Testis (tissue), 3 donors: ENCODE measurements around the gene CRHR1. TPM values are rescaled to one million over a fixed set of nuclear protein-coding genes. Genes with fewer than 3 reads are reported as not detected.

Source experiments
- DNase-seq: peaks from one replicate; pipeline ENCODE4 v3.0.0-alpha.2; 2019
- H3K27ac ChIP-seq, 2 donors: fragments of 200-600 bp; sonication (generic); one replicate each; pipeline ENCODE4 v1.5.1; 2019
- H3K27me3 ChIP-seq: fragments of 200-600 bp; sonication (generic); one replicate; pipeline ENCODE4 v1.5.1; 2019
- H3K36me3 ChIP-seq: fragments of 200-600 bp; sonication (generic); one replicate; pipeline ENCODE4 v1.5.1; 2017; ENCODE audit warnings: low read depth; ENCODE audit errors: missing control alignments
- H3K4me1 ChIP-seq: fragments of 200-600 bp; sonication (generic); one replicate; pipeline ENCODE4 v1.5.1; 2019
- H3K4me3 ChIP-seq, 2 donors: fragments of 200-600 bp; sonication (generic); one replicate each; pipeline ENCODE4 v1.5.1; 2017 to 2019
- H3K9me3 ChIP-seq: fragments of 200-600 bp; sonication (generic); one replicate; pipeline ENCODE4 v1.5.1; 2017
- CTCF ChIP-seq, 3 experiments: fragments of 450-650 bp in 2 of 3; fragments of 200-600 bp in 1 of 3; sonication (generic) in 1 of 3; IDR thresholded peaks; one replicate each; pipeline ENCODE4 v1.5.1; 2016 to 2019; ENCODE audit warnings: antibody characterized with exemption in 3 of 3, mild to moderate bottlenecking in 2 of 3, moderate library complexity in 1 of 3
- POLR2A ChIP-seq: fragments of 450-650 bp; IDR thresholded peaks from one replicate; pipeline ENCODE4 v1.6.1; 2017; ENCODE audit warnings: antibody characterized with exemption, mild to moderate bottlenecking, moderate library complexity
- WGBS, 2 donors: methylation state at CpG; one replicate each; pipeline ENCODE4 v1.1.5; 2018; 5-methylcytosine and 5-hydroxymethylcytosine counted together
- intact Hi-C: fragments of 100-400 bp; cut with DNase I; formaldehyde crosslinking; loops from one replicate; pipeline ENCODE4 v1.15.1; 2023; ENCODE audit warnings: low total_unique reads
- polyA plus RNA-seq: library from polyadenylated mRNA; stranded (reverse); fragments of 350-450 nt; fragmentation: Illumina TruSeq; extraction: RNeasy Lipid Tissue Mini Kit (QIAGEN cat#74804); gene quantifications from one replicate; pipeline ENCODE4 v1.2.3, GENCODE V29; 2014; ENCODE audit warnings: low read depth, low replicate concordance; ENCODE audit not compliant: insufficient read depth
- total RNA-seq, 2 donors: library from RNA; depleted of rRNA; stranded (reverse); fragments of >200 nt; gene quantifications; one replicate each; pipeline ENCODE4 v1.2.3, GENCODE V29; 2016

The CRHR1 gene
- total and polyA plus RNA-seq, 3 donors from 2014 or later, result 0.55 to 1.9 (median 0.55) TPM

- 89 to 95% methylated on average over 9 of the region's 9 CpGs for WGBS, 2 donors
- intact Hi-C loops, result no loop called here
- TF ChIP-seq CTCF (IDR thresholded peaks at IDR 0.05) (no peak), POLR2A (no peak)
- no peaks in the 10 kb centered on the region for H3K36me3 ChIP-seq
- no peak for DNase-seq
- no peaks in the 10 kb centered on the region for H3K4me1 ChIP-seq
- H3K27me3 ChIP-seq, result no peaks in the 10 kb centered on the region
- H3K9me3 ChIP-seq, result no peaks in the 10 kb centered on the region
- H3K4me3 ChIP-seq, result no peak overlapping the region
- H3K27ac ChIP-seq, result no peak overlapping the region
These were observed 64.3 kb downstream of the CRHR1 start for GRCh38 chr17:45848405-45848804.

GRCh38 chr17:45848868-45849535 lies 64.9 kb downstream of the CRHR1 start:
- TF ChIP-seq POLR2A (no peak), CTCF (IDR thresholded peaks at IDR 0.05) (no peak)
- Histone ChIP-seq H3K27ac (no peak overlapping the region), H3K27me3 (no peaks in the 10 kb centered on the region), H3K9me3 (no peaks in the 10 kb centered on the region), H3K4me1 (no peaks in the 10 kb centered on the region), H3K36me3 (no peaks in the 10 kb centered on the region), H3K4me3 (no peak overlapping the region)
- intact Hi-C loops, result no loop called here
- no peak for DNase-seq
- 63 to 70% methylated on average over 6 to 15 of the region's 15 CpGs for WGBS, 2 donors

- no peak for TF ChIP-seq POLR2A
- TF ChIP-seq CTCF (IDR thresholded peaks at IDR 0.05), result no peak
- 83 to 84% methylated on average over 2 to 5 of the region's 7 CpGs for WGBS, 2 donors
- no peaks in the 10 kb centered on the region for H3K9me3 ChIP-seq
- no peaks in the 10 kb centered on the region for H3K36me3 ChIP-seq
- no peaks in the 10 kb centered on the region for H3K27me3 ChIP-seq
- DNase-seq, result no peak
- H3K4me3 ChIP-seq, result no peak overlapping the region
- no peak overlapping the region for H3K27ac ChIP-seq
- intact Hi-C loops, result no loop called here
- H3K4me1 ChIP-seq, result no peaks in the 10 kb centered on the region
These were observed 65.4 kb downstream of the CRHR1 start for GRCh38 chr17:45849536-45849990.

GRCh38 chr17:45850011-45850410 lies 65.9 kb downstream of the CRHR1 start:
- Histone ChIP-seq H3K27me3 (no peaks in the 10 kb centered on the region), H3K27ac (no peak overlapping the region), H3K9me3 (no peaks in the 10 kb centered on the region), H3K4me3 (no peak overlapping the region), H3K4me1 (no peaks in the 10 kb centered on the region), H3K36me3 (no peaks in the 10 kb centered on the region)
- intact Hi-C loops, result no loop called here
- no peak for TF ChIP-seq POLR2A
- TF ChIP-seq CTCF (IDR thresholded peaks at IDR 0.05), result no peak
- WGBS, 2 donors, result 86 to 88% methylated on average over 4 of the region's 4 CpGs
- no peak for DNase-seq

- Histone ChIP-seq H3K36me3 (no peaks in the 10 kb centered on the region), H3K27me3 (no peaks in the 10 kb centered on the region), H3K4me3 (no peak overlapping the region), H3K27ac (no peak overlapping the region), H3K4me1 (no peaks in the 10 kb centered on the region), H3K9me3 (no peaks in the 10 kb centered on the region)
- intact Hi-C loops, result no loop called here
- 83 to 86% methylated on average over 5 of the region's 5 CpGs for WGBS, 2 donors
- TF ChIP-seq POLR2A, result no peak
- no peak for TF ChIP-seq CTCF (IDR thresholded peaks at IDR 0.05)
- DNase-seq, result no peak
These were observed 66.3 kb downstream of the CRHR1 start for GRCh38 chr17:45850468-45850867.
